NCI-H2227 (cell line): ENCODE measurements around the gene KLF15.

Source experiments
- DNase-seq: peaks from one replicate; lab custom pipeline; 2025; ENCODE audit not compliant: unreplicated experiment; lab: John Stamatoyannopoulos, UW

The KLF15 gene

GRCh38 chr3:126322181-126322967 lies 34.8 kb downstream of the KLF15 start:
- DNase-seq, result no peak

GRCh38 chr3:126321490-126321889 lies 35.7 kb downstream of the KLF15 start:
- no peak for DNase-seq

- no peak for DNase-seq
These were observed 36.5 kb downstream of the KLF15 start for GRCh38 chr3:126320517-126321293.

GRCh38 chr3:126319701-126320295 lies 37.4 kb downstream of the KLF15 start:
- no peak for DNase-seq

GRCh38 chr3:126317029-126317996 lies 39.9 kb downstream of the KLF15 start:
- no peak for DNase-seq

GRCh38 chr3:126316501-126316939 lies 40.7 kb downstream of the KLF15 start:
- DNase-seq, result no peak

- no peak for DNase-seq
These were observed 41.2 kb downstream of the KLF15 start for GRCh38 chr3:126316031-126316461.

GRCh38 chr3:126314790-126315658 lies 42.2 kb downstream of the KLF15 start:
- no peak for DNase-seq

- DNase-seq, result no peak
These were observed 42.9 kb downstream of the KLF15 start for GRCh38 chr3:126314305-126314789.

- DNase-seq, result no peak
These were observed 43.5 kb downstream of the KLF15 start for GRCh38 chr3:126313580-126314304.

- DNase-seq, result no peak
These were observed 44.0 kb downstream of the KLF15 start for GRCh38 chr3:126313166-126313565.

GRCh38 chr3:126312341-126312740 lies 44.9 kb downstream of the KLF15 start:
- DNase-seq, result no peak

- no peak for DNase-seq
These were observed 45.8 kb downstream of the KLF15 start for GRCh38 chr3:126311338-126311978.

GRCh38 chr3:126310816-126311215 lies 46.4 kb downstream of the KLF15 start:
- no peak for DNase-seq

GRCh38 chr3:126309861-126310655 lies 47.1 kb downstream of the KLF15 start:
- no peak for DNase-seq

- DNase-seq, result no peak
These were observed 48.0 kb downstream of the KLF15 start for GRCh38 chr3:126309165-126309564.

- DNase-seq, result no peak
These were observed 48.6 kb downstream of the KLF15 start for GRCh38 chr3:126308394-126309125.
